HEK293T (cell line): ENCODE results near the gene FBLL1.

Experiments used
- CTCF ChIA-PET: fragments of 350-600 bp; formaldehyde crosslinking; extraction: SDS; loops from one replicate; lab custom pipeline; 2021; ENCODE audit warnings: antibody characterized with exemption, inconsistent platforms; lab: Yijun Ruan, JAX
- POLR2A ChIA-PET: fragments of 350-600 bp; formaldehyde crosslinking; extraction: SDS; loops from one replicate; lab custom pipeline; 2020; ENCODE audit warnings: antibody characterized with exemption, inconsistent platforms; lab: Yijun Ruan, JAX
- DNase-seq: peaks from one replicate; pipeline ENCODE4 v3.0.0; 2012; ENCODE audit warnings: mixed read lengths; ENCODE audit errors: extremely low spot score
- ARNT ChIP-seq: fragments of 450-650 bp; IDR thresholded peaks from 2 replicates; pipeline ENCODE4 v1.6.1; 2017; ENCODE audit warnings: mild to moderate bottlenecking
- BHLHE40 ChIP-seq: fragments of 450-650 bp; IDR thresholded peaks from 2 replicates; pipeline ENCODE4 v1.6.1; 2016; ENCODE audit warnings: mild to moderate bottlenecking, moderate library complexity, borderline replicate concordance
- CTBP1 ChIP-seq: fragments of 450-650 bp; IDR thresholded peaks from 2 replicates; pipeline ENCODE4 v1.6.1; 2016; ENCODE audit warnings: borderline replicate concordance
- ELF4 ChIP-seq: fragments of 450-650 bp; IDR thresholded peaks from 2 replicates; pipeline ENCODE4 v1.6.1; 2017; ENCODE audit warnings: antibody characterized with exemption
- FOXA1 ChIP-seq: fragments of 450-650 bp; IDR thresholded peaks from 2 replicates; pipeline ENCODE4 v1.6.1; 2016; ENCODE audit warnings: mild to moderate bottlenecking
- FOXK2 ChIP-seq: fragments of 450-650 bp; IDR thresholded peaks from 2 replicates; pipeline ENCODE4 v1.6.1; 2016; ENCODE audit warnings: mild to moderate bottlenecking
- FOXM1 ChIP-seq: fragments of 450-650 bp; IDR thresholded peaks from 2 replicates; pipeline ENCODE4 v1.6.1; 2017; ENCODE audit warnings: mild to moderate bottlenecking, borderline replicate concordance
- HDGF ChIP-seq: fragments of 450-650 bp; IDR thresholded peaks from 2 replicates; pipeline ENCODE4 v1.6.1; 2017; ENCODE audit warnings: antibody characterized with exemption, borderline replicate concordance
- L3MBTL2 ChIP-seq: fragments of 450-650 bp; conservative IDR thresholded peaks from 2 replicates; pipeline ENCODE4 v1.6.1; 2016; ENCODE audit warnings: mild to moderate bottlenecking
- LEF1 ChIP-seq: fragments of 450-650 bp; IDR thresholded peaks from 2 replicates; pipeline ENCODE4 v1.6.1; 2017; ENCODE audit warnings: mild to moderate bottlenecking, borderline replicate concordance
- NFRKB ChIP-seq: fragments of 450-650 bp; IDR thresholded peaks from 2 replicates; pipeline ENCODE4 v1.6.1; 2016; ENCODE audit warnings: mild to moderate bottlenecking, moderate library complexity
- PKNOX1 ChIP-seq: fragments of 450-650 bp; IDR thresholded peaks from 2 replicates; pipeline ENCODE4 v1.6.1; 2016
- SP1 ChIP-seq: fragments of 450-650 bp; IDR thresholded peaks from 2 replicates; pipeline ENCODE4 v1.6.1; 2017
- SUZ12 ChIP-seq: fragments of 450-650 bp; IDR thresholded peaks from 2 replicates; pipeline ENCODE4 v1.6.1; 2016; ENCODE audit warnings: mild to moderate bottlenecking
- TARDBP ChIP-seq: fragments of 450-650 bp; IDR thresholded peaks from 2 replicates; pipeline ENCODE4 v1.6.1; 2016
- ZNF384 ChIP-seq: fragments of 450-650 bp; IDR thresholded peaks from 2 replicates; pipeline ENCODE4 v1.6.1; 2016

FBLL1 gene

DNA sequence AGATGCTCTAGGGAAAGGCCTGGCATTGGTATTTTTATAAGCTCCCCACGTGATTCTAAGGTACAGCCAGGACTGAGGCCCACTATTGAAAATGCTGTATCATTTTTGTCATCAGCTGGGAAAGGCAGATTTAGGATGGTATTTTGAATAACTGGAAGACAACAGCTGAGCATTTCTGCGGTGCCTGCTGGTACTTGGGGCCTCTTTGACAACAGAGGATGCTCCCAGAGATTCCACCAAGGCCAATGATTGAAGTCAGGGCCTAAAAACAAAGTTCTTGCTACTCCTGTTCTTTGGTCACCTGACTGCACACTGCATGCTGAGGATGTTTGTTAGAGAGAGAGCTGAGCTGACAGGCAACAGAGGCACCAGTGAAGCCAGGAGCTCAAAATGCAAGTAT is 8.1 kb downstream of the FBLL1 start:
- TF ChIP-seq PKNOX1 (no peak), FOXA1 (no peak), ZNF384 (no peak), ARNT (no peak), SP1 (no peak), SUZ12 (no peak), FOXM1 (no peak), ELF4 (no peak), LEF1 (no peak), TARDBP (no peak), FOXK2 (no peak), NFRKB (no peak), L3MBTL2 (no peak), HDGF (no peak)
- DNase-seq = no peak
- ChIA-PET POLR2A (interaction anchor here (1.2 kb wide), 1 partner anchor 43 kb away, joined by 3 read pairs; the partner anchor contains the start of gene PANK3), CTCF (no interaction called here)

DNA sequence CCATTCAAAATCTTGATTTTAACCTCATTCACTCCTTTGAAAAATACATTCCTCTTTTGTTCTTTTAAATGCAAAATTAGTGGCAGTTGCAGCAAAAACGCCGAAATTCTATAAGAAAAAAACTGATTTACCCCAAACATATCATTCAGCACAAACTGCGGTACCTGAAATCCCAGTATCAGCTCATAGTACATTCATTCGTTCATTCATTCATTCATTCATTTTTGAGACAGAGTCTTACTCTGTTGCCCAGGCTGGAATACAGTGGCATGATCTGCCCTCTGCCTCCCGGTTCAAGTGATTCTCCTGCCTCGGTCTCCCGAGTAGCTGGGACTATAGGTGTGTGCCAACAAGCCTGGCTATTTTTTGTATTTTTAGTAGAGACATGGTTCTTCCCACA is 20.4 kb downstream of the FBLL1 start:
- TF ChIP-seq ARNT = no peak
- TF ChIP-seq FOXM1 = no peak
- TF ChIP-seq SUZ12 = no peak
- TF ChIP-seq TARDBP = no peak
- no peak for TF ChIP-seq FOXK2
- TF ChIP-seq CTBP1 = no peak
- TF ChIP-seq HDGF = no peak
- no peak for TF ChIP-seq NFRKB
- TF ChIP-seq PKNOX1 = no peak
- TF ChIP-seq FOXA1 = no peak
- TF ChIP-seq LEF1 = no peak
- no peak for TF ChIP-seq BHLHE40
- TF ChIP-seq ZNF384 = no peak
- no peak for TF ChIP-seq L3MBTL2
- TF ChIP-seq SP1 = no peak
- no peak for TF ChIP-seq ELF4
- ChIA-PET POLR2A (no interaction called here), CTCF (no interaction called here)
- DNase-seq = no peak

- TF ChIP-seq ELF4 (no peak), ZNF384 (no peak), LEF1 (no peak), FOXM1 (no peak), NFRKB (no peak), HDGF (no peak), CTBP1 (no peak)
- DNase-seq = no peak
- POLR2A ChIA-PET = no interaction called here
- CTCF ChIA-PET = no interaction called here
These were observed 21.6 kb downstream of the FBLL1 start for GRCh38 chr5:168550656-168551055.

DNA sequence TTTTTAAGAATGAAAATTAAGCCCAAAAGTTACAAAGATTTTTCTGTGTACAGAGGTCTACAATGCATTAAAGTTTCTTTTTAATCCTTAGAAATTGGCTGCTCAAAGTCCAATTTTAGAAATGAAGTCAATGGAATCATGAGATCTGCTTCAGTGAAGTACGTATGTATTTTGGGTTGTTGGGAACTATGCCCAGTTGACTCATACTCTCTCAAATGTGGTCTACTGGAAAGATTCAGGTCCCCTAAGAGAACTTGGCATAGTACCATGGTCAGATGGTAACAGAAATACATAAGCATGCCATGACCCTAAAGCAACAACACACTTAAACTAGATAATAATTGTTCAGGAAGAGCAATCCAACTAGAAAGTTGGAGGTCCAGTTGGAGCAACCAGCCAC is 23.0 kb downstream of the FBLL1 start:
- TF ChIP-seq NFRKB (no peak), ZNF384 (no peak), FOXM1 (no peak), L3MBTL2 (no peak), CTBP1 (no peak)
- POLR2A ChIA-PET = no interaction called here
- CTCF ChIA-PET = no interaction called here
- no peak for DNase-seq

- no peak for TF ChIP-seq SP1
- no peak for TF ChIP-seq ARNT
- no peak for TF ChIP-seq NFRKB
- no peak for TF ChIP-seq ZNF384
- no peak for TF ChIP-seq L3MBTL2
- no peak for TF ChIP-seq SUZ12
- no peak for TF ChIP-seq LEF1
- TF ChIP-seq FOXA1 = no peak
- no peak for TF ChIP-seq TARDBP
- no peak for TF ChIP-seq CTBP1
- TF ChIP-seq FOXM1 = no peak
- TF ChIP-seq ELF4 = no peak
- TF ChIP-seq BHLHE40 = no peak
- no peak for TF ChIP-seq HDGF
- no peak for TF ChIP-seq PKNOX1
- no peak for TF ChIP-seq FOXK2
- no peak for DNase-seq
- CTCF ChIA-PET = no interaction called here
- POLR2A ChIA-PET = interaction anchor here (0.7 kb wide), 1 partner anchor 291 kb away, joined by 3 read pairs; no protein-coding TSS in a partner anchor
These were observed 24.4 kb downstream of the FBLL1 start for GRCh38 chr5:168553377-168554130.

GRCh38 chr5:168557389-168557788 is 28.3 kb downstream of the FBLL1 start:
- TF ChIP-seq HDGF = no peak
- no peak for TF ChIP-seq SUZ12
- no peak for TF ChIP-seq FOXM1
- no peak for TF ChIP-seq ARNT
- no peak for TF ChIP-seq FOXK2
- no peak for TF ChIP-seq BHLHE40
- no peak for TF ChIP-seq L3MBTL2
- TF ChIP-seq SP1 = no peak
- no peak for TF ChIP-seq CTBP1
- no peak for TF ChIP-seq ZNF384
- ChIA-PET POLR2A (interaction anchor here (1.2 kb wide), 1 partner anchor 22 kb away, joined by 3 read pairs; the partner anchor contains the start of gene PANK3), CTCF (no interaction called here)

More at GRCh38 chr5:168557389-168557788, 28.3 kb downstream of the FBLL1 start:
- DNase-seq = no peak
